Measurements from ENCODE around the gene HHIP.

Gene HHIP, protein sequence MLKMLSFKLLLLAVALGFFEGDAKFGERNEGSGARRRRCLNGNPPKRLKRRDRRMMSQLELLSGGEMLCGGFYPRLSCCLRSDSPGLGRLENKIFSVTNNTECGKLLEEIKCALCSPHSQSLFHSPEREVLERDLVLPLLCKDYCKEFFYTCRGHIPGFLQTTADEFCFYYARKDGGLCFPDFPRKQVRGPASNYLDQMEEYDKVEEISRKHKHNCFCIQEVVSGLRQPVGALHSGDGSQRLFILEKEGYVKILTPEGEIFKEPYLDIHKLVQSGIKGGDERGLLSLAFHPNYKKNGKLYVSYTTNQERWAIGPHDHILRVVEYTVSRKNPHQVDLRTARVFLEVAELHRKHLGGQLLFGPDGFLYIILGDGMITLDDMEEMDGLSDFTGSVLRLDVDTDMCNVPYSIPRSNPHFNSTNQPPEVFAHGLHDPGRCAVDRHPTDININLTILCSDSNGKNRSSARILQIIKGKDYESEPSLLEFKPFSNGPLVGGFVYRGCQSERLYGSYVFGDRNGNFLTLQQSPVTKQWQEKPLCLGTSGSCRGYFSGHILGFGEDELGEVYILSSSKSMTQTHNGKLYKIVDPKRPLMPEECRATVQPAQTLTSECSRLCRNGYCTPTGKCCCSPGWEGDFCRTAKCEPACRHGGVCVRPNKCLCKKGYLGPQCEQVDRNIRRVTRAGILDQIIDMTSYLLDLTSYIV

DNA sequence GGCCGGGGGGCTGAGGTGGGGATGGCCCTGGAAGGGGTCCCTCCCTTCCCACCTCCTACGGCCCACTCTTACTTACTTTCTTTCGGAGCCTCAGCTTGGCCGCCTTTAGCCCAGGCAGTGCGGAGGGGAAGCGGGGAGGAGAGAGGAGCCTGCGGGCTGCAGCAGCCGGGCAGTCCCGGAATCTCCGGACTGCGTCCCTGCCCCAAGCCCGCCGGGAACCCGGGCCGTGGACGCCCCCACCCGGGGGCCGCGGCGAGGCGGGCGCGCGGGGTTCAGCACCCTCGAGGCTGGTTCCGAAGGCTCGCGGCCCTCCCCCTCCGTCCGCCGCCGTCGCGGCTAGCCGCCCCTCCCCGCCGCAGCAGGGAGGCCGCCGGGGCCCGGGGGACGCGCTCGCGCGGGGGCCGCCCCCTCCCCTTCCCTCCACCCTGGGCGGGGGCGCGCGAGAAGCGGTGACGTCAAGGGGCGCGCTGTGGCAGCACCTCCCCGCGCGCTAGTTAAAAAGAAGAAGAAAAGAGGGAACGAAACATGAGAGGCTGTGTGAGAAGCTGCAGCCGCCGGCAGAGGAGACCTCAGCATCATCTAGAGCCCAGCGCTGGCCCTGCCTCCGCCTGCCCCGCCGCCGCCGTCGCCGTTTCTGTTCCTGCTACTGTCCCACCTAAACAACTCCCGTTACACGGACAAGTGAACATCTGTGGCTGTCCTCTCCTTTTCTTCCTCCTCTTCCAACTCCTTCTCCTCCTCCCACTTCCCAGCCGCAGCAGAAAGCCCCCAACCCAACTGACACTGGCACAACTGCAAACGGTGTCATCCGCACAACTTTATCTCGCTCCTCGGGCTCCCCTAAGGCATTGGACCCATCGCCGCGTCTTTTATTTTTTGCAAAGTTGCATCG lies at the start of gene HHIP:
Gene HHIP, plus strand, starts transcription at position 526 of the 892 bp plus-strand sequence. CDS start 520 bp downstream, outside the sequence.
- peak; percentile 9 for DNase-seq

DNA sequence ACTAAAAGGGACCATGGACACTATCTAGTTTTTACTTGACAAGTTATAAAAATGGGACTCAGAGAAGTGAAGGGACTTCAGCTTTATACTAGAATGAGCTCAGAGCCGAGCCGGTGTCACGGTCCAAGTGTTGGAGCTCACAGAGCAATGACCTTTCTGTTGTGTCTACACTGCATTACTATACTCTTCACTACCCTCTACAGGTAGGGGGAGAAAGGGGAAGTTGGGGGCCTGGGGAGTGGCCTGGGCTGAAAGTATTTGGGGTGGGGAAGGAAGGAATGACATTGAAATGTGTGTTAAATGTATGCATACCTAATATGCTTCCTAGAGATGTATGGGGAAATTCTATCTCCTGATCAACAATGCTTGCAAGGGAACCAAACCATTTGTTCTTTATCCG lies 48.8 kb upstream of the HHIP start:
- DNase-seq: no peak

DNA sequence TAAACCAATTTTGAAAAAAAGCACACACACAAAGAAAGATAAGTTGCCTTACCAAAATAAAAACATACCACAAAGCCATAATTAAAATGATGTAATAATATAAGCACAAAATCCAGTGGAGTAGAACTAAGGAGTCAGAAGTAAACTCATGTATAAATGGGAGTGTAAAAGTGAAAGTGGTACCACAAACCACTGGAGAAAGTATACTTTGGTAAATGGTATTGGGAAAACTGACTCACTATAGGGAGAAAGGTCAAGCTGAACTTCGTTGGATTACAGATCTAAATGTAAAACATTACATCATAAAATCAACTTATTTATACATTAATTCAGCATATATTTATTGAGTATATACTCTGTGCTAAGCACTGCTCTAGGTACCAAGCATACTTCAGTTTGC lies 46.3 kb upstream of the HHIP start:
- no peak for DNase-seq

DNA sequence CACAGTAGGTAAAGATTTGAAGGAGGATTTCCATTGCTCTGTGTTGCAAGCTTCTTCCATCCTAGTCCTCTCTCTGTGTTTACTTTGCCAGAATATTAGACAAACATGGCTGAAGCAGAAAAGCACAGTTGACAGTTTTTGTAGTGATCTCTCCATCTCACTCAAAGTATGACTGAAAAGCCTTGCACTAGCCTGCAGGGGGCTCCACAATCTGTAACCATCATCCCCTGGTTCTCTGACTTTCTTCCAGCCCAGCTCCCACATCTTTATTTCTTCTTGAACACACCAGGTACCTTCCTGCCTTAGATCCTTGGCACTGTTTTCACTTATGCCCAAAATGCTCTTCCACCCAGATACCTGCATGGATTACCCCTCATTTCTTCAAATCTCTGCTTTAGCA lies 34.1 kb upstream of the HHIP start:
- DNase-seq: no peak

DNA sequence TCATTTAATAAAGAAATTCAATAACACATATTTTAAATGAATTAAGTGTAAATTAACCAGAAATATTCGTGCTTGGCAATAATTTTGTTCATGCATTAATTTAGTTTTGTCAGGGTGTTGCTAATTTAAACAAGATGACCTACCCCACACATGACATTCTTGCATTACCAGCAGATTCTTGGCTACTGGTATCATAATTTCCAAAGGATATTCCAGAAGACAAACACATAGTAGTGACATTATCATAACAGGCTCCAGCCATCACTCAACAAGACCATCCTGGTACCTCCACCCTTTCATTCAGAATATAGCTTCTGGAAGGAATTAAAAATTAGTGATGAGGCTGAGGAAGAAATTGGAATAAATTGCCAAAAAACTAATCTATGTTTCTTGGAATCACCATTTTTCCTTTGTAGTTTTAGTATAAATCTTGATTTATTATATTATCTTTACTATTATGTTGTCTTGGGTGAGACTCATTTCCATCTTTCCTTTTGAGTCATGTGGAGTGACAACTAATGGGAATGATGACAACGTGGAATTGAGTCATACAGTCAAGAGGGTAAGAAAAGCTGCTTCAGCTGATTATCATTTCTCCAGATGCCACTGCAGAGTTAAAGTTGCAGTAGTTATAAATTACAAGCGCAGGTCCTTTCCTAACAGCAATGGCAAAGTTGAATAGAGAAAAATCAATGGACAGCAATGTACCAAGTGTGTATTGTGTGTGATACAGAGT lies 30.9 kb upstream of the HHIP start:
- DNase-seq: no peak

DNA sequence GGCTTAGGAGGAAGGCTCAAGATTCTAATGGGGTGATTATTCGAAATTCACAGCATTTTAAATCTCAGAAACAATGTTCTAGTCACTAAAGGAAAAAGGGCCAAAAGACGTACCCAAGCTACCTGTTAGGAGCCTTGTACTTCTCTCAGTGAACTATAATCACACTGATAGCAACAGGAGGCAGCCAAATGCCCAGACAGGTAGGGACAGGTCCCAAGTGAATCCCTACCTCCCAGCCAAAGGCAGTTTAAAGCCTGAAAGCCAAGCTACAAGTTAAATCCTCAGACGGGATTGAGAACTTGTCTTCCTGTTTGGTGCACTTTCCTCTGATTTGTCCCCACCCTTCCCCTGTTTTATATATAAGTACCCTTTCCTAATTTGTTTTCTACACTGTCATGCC lies 24.3 kb upstream of the HHIP start:
- no peak for DNase-seq

DNA sequence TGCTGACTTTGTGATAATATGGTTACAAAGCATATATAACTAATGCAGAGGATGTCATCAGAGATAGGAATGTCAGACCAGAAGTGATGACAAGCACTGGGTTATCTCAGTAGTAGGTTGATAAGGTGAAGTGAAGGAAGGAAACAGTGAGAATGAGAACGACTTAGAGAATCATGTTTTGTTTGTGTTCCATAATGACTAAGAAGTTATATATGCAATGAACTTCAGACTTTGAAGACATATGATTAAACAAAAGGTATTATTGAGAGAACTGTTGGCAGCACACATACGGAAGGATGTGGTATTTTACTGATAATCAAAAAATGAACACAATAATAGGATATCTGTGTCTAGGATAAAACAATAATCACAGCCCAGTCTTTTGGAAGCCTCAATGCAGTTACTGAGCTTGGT lies 18.3 kb upstream of the HHIP start:
- no peak for DNase-seq

DNA sequence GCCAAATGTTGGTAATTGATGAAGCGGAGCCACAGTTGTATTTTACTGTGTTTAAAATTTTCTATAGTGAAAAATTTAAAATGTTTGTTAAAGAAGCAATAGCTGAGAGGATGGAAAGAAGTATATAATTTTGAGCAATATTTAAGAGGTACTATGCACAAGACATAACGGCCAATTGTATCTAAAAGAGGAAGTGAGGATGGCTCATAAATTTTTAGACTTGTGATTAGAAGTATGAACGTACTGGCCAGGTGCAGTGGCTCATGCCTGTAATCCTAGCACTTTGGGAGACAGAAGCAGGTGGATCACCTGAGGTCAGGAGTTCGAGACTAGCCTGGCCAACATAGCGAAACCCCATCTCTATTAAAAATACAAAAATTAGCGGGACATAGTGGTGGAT lies 12.7 kb upstream of the HHIP start:
- no peak for DNase-seq

DNA sequence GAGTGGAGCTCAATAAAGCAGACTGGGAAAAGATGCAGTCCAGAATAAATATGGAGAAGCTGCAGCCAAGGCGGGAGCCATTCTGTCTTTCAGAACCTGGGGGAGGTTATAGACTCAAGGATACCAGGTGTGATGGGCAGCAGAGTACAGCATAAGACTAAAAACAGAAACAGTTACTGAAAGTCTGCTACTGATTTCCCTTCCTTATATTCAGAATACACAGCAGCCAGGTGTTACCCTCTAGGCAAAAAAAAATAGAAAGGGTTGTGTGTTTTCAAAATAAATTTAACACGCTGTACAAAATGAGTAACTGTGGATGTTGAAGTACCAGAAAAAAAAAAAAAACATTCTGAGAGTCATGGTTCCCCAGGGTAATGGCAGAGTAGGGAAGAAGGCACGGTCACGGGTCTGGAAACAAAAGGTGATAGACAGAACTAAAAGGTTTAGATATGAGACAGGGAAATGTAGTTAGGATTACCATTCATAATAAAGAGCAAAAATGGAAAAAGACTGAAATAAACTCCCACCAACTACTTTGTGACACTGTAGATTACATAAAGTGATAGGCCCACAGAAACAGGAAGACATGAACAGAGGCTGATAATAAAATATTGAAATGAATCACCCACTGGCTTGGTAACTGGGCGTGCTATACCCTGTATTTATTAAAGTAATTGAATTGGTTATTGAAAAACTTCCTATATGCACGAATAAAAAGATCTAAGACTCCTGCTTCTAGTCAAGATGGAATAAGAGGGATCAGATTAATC lies 10.8 kb upstream of the HHIP start:
- no peak for DNase-seq

DNA sequence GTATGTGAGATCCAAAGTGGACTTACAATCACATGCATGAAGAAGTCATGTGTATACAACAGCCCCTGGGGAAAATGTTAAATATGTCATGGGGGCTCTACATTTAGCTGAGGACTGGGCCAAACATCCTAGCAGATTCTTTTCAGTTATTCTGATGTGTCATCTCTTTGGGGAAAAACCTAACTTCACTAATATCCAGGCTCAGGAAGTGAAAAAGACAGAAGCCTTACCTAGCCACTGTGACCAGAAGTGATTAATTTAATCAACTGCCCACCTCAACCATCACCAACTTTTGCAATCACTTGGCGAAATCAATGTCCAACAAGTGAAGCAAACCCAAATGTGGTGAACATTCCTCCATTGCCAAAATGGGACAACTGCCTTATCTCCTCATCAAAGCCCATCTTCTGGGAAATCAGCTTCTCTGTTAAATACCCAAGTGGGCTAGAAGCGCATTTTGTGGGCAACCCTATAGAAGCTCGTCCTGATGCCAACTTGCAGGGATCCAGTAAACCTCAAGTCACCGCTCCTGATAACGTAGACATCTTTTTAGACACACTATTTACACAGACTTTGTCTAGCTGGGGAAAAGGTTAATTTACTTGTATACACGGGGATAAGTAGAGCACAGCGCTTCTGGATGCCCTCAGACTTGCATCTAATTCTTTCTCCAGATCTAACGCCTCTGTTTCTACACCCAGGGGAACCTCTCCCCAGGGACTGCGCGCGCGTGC lies 1.4 kb upstream of the HHIP start:
- DNase-seq: no peak

DNA sequence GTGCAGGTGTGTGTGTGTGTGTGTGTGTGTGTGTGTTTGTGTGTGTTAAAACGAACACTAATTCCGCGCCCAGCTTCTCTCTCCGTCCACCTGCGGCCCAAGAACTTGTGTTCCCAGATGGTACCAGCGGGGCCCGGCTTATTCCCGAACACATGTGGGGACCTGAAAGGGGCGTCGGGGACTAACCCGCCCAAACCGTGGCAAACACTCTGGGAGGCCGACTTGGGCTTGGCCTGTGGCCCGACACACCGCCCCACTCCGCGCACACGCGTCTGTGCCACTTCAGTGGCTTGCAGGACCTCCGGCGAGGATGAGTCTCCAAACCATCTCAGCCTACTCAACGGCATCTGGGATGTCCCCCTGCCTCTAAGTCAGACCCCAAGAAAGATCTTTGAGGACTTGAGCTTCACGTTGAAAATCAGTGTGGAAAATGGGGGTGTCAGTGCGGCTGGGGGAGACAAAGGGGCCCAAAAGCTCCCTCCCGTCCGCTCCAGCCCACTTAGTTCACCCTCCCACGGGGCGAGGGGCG lies 790 bp upstream of the HHIP start:
- DNase-seq: no peak

DNA sequence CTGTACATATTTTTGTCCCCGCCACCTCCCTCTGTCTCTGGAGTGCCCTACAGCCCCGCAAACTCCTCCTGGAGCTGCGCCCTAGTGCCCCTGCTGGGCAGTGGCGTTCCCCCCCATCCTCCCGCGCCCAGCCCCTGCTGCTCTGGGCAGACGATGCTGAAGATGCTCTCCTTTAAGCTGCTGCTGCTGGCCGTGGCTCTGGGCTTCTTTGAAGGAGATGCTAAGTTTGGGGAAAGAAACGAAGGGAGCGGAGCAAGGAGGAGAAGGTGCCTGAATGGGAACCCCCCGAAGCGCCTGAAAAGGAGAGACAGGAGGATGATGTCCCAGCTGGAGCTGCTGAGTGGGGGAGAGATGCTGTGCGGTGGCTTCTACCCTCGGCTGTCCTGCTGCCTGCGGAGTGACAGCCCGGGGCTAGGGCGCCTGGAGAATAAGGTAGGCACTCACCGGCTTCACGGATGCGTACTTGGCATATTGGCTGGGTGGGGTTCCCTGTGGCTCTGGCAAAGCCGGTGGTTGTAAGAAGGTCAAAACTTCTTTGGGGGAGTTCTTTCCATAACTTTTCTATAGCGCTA lies 653 bp downstream of the HHIP start:
- no peak for DNase-seq

DNA sequence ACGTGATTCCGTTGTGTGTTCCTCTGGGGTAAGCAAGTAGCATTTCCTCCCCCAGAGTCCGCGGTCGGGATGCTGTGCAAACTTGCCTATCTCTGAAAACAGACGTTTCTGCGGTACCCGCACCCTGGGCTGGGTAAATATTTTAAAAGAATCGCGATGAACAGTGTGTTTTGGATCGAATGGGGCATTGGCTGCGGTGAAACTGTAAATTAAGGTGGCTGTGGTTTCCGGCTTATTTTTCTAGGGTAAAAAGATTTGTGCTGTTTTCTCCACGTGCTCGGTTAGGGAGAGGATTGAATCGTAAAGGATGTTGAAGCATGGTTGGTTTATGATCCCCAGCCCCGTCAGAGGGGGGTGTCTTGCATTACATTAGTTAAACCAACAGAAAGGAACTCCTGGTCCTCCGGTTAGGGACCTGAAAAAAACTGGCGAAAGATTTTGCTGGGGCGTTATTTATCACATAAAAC lies 1.2 kb downstream of the HHIP start:
- DNase-seq: no peak

DNA sequence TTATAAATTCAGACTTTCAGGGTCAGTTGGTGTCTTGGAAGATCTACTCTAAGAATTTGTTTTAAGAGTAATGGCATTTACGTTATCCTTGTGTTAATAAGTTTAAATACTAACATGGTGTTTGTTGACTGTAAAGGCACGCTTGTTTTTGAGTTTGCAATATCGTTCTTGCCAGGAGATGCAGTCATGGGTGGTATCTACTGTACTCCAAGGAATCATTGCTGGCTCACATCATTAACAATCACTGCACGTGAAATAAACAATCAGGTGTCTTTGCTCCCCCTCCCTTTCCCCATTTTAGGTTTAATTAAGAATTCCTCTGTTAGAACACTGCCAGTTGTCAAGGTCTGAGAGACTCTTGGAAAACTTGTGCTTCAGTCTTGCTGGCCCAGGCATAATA lies 1.6 kb downstream of the HHIP start:
- no peak for DNase-seq

DNA sequence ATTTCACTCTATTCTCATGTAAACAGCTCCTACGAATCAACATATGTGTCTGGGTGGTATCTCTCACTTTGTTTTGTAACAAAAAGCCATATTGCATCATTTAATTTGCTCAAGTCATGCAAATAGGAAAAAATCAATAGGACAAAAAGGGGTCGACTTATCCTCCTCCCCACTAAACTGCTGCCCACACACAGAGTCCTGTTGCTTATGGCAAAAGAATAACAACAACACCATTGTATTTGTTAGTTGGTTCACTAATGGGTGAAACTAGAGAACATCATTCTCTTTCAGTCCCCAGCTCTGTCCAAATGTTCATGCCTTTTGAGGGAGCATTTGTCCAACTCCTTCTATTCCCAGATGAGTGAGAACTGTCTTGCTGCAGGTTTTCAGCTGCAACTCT lies 2.1 kb downstream of the HHIP start:
- no peak for DNase-seq

DNA sequence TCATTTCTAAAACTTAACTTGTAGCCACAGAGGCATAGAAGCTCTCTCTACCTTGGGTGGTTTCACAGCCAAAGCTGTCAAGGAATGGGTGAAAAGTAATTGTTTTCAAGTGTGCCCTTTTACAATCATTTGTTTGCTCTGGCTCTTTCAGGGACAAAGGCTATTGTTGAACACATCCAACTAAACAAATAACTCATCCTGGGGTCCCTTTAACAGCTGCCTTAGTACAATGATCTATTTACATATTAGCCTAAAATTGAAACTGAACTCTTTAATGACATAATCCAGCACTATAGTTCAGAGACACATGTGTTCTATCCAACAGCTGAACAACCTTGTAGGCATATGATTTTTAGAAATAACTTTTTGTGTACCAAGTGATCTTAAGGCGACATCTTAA lies 3.7 kb downstream of the HHIP start:
- no peak for DNase-seq

DNA sequence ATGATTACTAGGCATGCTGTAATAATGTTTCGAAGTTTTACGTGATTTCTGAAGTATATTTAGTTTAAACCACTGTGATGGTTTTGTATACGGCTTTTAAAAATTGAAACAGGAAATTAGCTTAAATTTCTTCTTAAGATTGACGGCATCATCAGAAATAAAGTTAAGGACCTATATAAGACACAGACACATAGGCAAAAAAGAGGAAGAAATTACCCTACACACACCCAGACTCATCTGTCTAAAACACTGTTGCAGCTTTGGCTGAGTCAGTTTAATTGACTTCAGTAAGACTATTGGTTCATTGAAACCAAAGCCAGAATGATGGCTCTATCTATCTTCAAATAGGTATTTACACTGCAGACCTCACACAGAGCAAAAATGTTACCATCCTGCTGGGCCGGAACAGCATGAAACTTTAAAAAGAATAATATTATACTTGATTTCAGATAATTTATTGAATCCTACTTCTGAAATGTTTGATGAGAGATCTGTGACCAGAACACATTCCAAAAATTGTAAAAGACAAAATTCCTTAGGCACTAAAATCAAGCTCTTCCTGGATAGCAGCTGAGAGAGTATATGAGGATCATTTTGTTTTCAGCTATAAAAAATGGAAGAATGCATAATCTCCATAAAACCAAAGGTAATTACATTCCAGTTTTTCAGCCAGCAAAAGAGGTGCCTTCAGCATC lies 4.5 kb downstream of the HHIP start:
- DNase-seq: no peak

DNA sequence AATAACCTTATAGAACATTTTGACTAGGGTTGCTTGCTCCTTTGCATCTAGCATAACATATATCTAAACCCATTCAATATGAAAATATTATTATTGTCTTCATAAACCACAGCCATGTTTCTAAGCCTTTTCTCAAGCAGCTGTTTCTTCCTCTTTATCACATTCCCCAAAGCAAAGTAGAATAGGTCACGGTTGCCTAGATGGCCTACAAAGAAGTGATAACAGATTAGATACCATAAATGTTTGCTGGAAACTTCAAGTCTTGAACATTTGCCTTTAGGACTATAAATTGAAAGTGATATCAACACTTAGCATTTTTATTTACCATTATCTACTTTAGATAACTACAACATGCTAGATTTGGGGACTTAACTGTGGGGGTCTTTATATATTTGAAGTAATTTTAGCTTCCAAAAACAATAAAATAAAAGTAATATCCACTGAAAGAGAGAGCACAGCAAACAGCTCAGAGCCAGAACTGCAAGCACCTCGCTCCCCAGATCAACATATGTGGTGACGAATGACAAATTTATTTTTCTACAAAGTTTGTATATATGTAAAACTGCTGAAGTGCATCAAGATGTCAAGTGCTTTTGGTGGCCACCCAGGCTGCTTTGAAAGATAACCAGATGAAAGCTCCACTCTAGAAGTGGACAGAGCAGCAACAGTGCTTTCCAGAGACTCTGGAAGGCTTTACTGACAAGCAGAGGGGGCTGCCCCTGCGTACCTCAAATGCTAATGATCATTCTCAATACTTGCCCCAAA lies 8.0 kb downstream of the HHIP start:
- DNase-seq: no peak

DNA sequence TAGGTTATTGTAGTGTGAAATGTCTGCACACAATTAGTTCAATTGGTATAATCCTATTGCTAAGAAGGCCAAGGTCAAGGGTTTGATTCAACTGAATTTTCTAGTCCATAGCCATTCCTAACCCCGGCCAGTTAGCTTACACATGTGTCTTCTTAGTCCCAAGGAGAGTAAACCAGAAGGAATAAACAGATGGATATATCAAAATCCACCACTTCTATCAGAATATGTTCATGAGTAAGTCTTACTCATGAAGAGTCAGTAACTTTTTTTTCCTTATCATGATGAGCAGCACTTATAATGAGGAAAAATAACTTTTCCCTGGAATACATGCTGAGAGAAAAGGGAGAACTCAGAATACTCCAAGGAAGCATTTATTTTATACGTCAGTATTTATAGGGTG lies 9.5 kb downstream of the HHIP start:
- DNase-seq: no peak

Measured in inflammatory macrophage treated with lipopolysaccharide for 4 hours (primary cell).